Left kidney (tissue), 2 donors: ENCODE data around the gene GEMIN5. TPM values are rescaled to one million over a fixed set of nuclear protein-coding genes. Genes with fewer than 3 reads are reported as not detected.
A peak's percentile ranks its signal among the peaks of the same experiment; 100 is the strongest.
"Not testable (repeated sequence)": the region's sequence is repeated elsewhere in the genome, so short reads cannot be mapped to it uniquely, and the experiment has no call there.

ENCODE experiments used
- DNase-seq: peaks from one replicate; pipeline ENCODE4 v3.0.0-alpha.2; 2013
- polyA plus RNA-seq: library from polyadenylated mRNA; unstranded; fragments of 120-200 nt; gene quantifications from one replicate; pipeline ENCODE4 v1.2.1, GENCODE V29; 2013; ENCODE audit not compliant: insufficient read length

The GEMIN5 gene
- polyA plus RNA-seq, 1 donor = 22.5 TPM

- no peak for DNase-seq
Observed at GRCh38 chr5:154943527-154943926, 5.5 kb upstream of the GEMIN5 start.

- DNase-seq = peak; percentile 92
Observed at GRCh38 chr5:154940772-154941620, 3.0 kb upstream of the GEMIN5 start, which contains the start of gene MRPL22. TSS of gene MRPL22 (plus strand) at chr5:154941073. CDS start at chr5:154941111, 38 bp downstream.

GRCh38 chr5:154940375-154940771, 2.4 kb upstream of the GEMIN5 start:
- DNase-seq = no peak

GRCh38 chr5:154939387-154939786, 1.4 kb upstream of the GEMIN5 start:
- DNase-seq = not testable (repeated sequence)

DNA sequence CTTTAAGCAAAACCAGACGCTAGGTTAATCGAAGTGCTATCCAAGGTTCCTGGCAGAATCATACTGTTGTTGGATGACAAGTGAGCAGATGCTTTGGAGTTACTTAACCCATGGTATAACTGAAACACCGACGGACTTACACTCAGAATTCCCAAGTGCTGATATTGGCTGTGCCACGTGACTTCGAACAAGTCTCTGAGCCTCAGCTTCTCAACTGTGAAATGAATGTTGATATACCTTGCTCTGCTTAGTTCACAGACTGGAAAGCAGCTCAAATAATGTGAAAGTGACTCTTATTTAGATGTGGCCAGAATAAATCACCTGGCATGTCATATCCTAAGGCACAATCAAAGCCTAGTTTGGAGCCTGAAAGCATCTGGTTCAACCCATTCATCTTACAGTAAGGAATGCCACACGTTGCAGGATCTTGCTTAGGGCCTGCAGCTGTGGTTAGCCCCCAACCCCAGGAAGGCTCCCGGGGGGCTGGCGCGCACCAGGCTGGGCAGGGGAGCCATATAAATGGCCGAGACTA, 759 bp downstream of the GEMIN5 start:
- peak; percentile 1 for DNase-seq

DNA sequence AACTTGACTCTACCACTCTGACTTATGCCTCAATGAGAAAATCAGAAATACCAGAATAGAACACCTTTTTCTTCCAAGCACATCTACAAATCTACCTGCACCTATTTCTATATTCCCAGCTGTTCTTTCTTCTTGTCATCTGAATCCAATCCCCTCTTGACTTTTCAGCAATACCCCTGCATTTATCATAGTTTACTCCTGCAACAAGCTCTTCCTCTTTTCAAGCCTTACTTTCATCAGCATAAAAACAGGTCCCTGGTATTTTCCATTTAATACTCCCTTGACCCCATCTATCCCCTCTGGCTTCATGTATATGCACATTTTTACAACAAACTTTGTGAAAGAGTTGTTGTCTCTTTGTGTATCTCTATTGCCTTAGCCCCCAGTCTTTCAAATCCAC, 3.1 kb downstream of the GEMIN5 start:
- DNase-seq = no peak

GRCh38 chr5:154933537-154933936, 4.5 kb downstream of the GEMIN5 start:
- no peak for DNase-seq

DNA sequence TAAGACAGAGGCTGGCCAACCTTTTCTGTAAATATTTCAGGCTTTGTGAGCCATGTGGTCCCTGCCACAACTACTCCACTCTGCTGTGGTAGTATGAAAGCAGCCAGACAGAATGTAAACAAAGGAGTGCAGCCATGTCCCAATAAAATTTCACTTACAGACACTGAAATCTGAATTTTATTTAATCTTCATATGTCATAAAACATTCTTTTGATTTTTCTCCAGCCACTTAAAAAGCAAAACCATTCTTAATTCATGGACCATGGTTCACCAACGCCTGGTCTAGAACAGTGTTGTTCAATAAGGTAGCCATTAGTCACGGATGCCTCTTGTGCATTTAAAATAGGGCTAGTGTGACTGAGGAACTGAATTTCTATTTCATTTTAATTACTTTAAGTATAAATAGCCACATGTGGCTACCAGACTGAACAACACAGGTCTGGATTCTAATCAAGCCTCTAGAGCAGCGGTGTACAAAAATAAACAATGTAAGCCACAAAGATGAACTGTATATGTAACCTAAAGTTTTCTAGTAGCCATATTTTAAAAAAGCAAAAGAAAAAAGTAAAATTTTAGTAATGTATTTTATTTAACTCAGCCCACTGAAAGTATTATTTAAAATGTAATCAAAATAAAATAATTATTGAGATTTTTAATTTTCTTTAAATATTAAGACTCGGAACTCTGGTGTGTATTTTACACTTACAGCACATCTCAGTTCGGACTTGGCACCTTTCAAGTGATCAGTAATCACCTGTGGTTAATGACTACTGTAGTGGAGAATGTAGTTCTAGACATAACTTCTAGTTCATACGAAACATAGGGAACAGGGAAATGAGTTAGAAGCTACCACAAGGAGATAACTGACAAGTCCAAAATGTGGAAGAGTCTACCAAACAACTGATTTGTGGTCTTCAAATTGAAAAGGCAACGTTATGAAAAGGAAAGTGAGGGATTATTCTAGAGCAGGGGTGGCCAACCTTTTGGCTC, 14.3 kb downstream of the GEMIN5 start:
- DNase-seq = no peak

GRCh38 chr5:154917757-154918156, 20.3 kb downstream of the GEMIN5 start:
- no peak for DNase-seq

DNA sequence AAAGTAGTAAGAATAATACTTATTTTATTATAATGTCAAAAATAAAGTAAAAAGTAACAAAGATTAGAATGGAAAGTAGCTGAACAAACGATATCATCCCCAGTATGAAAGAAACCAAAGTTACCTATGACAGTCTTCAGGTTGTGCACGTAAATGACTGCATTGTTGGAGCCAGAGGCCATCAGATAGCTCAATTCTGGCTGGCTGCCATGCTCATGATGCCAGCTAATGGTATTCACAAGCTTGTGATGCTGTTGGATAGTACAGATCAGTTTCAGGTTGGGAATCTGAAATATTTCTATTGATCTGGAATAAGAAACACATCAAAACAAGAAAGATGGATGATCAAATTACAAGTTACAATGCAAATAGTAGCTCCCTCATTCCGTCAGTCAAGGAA, 21.1 kb downstream of the GEMIN5 start:
- DNase-seq = no peak

DNA sequence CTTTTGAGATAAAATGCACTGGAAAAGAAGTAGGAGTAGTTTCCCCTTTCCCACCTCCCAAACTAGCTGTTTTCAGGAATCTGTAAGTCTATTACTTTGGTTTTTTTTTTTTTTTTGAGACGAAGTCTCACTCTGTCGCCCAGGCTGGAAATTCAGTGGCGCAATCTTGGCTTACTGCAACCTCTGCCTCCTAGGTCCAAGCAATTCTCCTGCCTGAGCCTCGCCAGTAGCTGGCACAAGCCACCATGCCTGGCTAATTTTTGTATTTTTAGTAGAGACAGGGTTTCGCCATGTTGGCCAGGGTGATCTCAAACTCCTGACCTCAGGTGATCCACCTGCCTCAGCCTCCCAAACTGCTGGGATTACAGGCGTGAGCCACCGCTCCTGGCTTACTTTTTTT, 32.4 kb downstream of the GEMIN5 start:
- DNase-seq = not testable (repeated sequence)

DNA sequence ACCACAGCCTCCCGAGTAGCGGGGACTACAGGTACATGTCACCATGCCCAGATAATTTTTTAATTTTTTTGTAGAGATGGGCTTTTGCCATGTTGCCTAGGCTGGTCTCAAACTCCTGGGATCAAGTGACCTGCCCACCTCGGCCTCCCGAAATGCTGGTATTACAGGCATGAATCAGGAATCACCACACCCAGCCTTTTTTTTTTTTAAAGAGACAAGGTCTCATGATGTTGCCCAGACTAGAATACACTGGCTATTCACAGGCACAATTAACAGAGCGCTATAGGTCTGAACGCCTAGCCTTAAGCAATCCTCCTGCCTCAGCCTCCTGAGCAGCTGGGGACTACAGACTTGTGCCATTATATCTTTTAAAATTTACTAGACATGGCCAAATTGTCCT, 36.1 kb downstream of the GEMIN5 start:
- DNase-seq = no peak

GRCh38 chr5:154901276-154901675, 36.7 kb downstream of the GEMIN5 start:
- DNase-seq = no peak

DNA sequence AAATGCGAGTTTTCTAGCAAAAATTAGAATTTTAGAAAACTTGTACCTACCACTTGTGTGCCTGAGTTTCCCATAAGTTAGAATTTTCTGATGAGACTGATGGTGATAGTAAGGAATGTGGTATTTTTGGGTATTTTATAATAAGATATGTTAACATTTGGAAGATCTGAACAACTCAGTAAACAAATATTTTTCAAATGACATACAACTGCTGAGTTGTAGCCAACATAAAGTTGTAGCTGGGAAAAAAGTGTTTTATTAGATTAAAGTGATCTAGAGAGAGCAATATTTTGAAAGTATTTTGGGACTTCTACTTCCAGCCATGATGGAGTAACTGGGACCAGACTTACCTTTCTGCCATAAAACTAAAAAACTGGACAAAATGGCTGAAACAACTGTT, 37.9 kb downstream of the GEMIN5 start:
- DNase-seq = no peak

- DNase-seq = no peak
Observed at GRCh38 chr5:154899151-154899816, 38.7 kb downstream of the GEMIN5 start.

- DNase-seq = no peak
Observed at GRCh38 chr5:154898210-154898609, 39.8 kb downstream of the GEMIN5 start.

GRCh38 chr5:154896562-154897165, 41.3 kb downstream of the GEMIN5 start:
- no peak for DNase-seq

GRCh38 chr5:154895606-154896561, 42.1 kb downstream of the GEMIN5 start:
- DNase-seq = no peak

- DNase-seq = no peak
Observed at GRCh38 chr5:154893381-154893780, 44.6 kb downstream of the GEMIN5 start.

GRCh38 chr5:154892369-154892771, 45.6 kb downstream of the GEMIN5 start:
- DNase-seq = no peak
